ENCODE results near the gene SHCBP1L. TPM values are rescaled to one million over a fixed set of nuclear protein-coding genes. Genes with fewer than 3 reads are reported as not detected.

Gene SHCBP1L
- total RNA-seq, 1 experiment from 2014 or later, result not detected

- H3K4me1 Mint-ChIP-seq, result peaks cover 19% of the 10 kb centered on the region
- H3K4me3 Mint-ChIP-seq, result no peak overlapping the region
- no peak overlapping the region for H3K27ac Mint-ChIP-seq
- POLR2A ChIA-PET, result no interaction called here
- DNase-seq (ENCODE audit: low spot score) (no peak), ATAC-seq (no peak)
- no peaks in the 10 kb centered on the region for H3K36me3 Mint-ChIP-seq
- CTCF ChIA-PET, result interaction anchor here (1.0 to 1.3 kb wide), 2 partner anchors 54 to 262 kb away, joined by 3 read pairs; no protein-coding TSS in a partner anchor
- TF ChIP-seq MAX (CRISPR knock-in tag; IDR thresholded peaks at IDR 0.05) (no peak), NR1H2 (CRISPR knock-in tag; IDR thresholded peaks at IDR 0.05) (no peak), KAT7 (CRISPR knock-in tag; IDR thresholded peaks at IDR 0.05; ENCODE audit: borderline replicate concordance) (no peak), IRF2 (CRISPR knock-in tag; IDR thresholded peaks at IDR 0.05; ENCODE audit: borderline replicate concordance, low read depth) (no peak), TP53 (CRISPR knock-in tag; IDR thresholded peaks at IDR 0.05) (no peak), ZNF423 (CRISPR knock-in tag; IDR thresholded peaks at IDR 0.05) (no peak), E2F4 (CRISPR knock-in tag; IDR thresholded peaks at IDR 0.05; ENCODE audit: borderline replicate concordance, low read depth) (no peak), ZMAT4 (CRISPR knock-in tag; IDR thresholded peaks at IDR 0.05) (no peak), FOXJ3 (CRISPR knock-in tag; IDR thresholded peaks at IDR 0.05; ENCODE audit: borderline replicate concordance) (no peak), TCF7 (CRISPR knock-in tag; IDR thresholded peaks at IDR 0.05; ENCODE audit: low read depth) (no peak), ZNF263 (CRISPR knock-in tag; IDR thresholded peaks at IDR 0.05; ENCODE audit: low read depth) (no peak)
- no peaks in the 10 kb centered on the region for H3K9me3 Mint-ChIP-seq
- H3K27me3 Mint-ChIP-seq (ENCODE audit: low read depth), result no peaks in the 10 kb centered on the region
Observed at GRCh38 chr1:182965861-182966260, 12.9 kb upstream of the SHCBP1L start.

GRCh38 chr1:182965096-182965495, 12.1 kb upstream of the SHCBP1L start:
- H3K4me1 Mint-ChIP-seq, result peaks cover 19% of the 10 kb centered on the region
- CTCF ChIA-PET, result interaction anchor here (0.9 to 1.3 kb wide), 4 partner anchors 55 to 270 kb away, joined by 3 to 6 read pairs (median 4); no protein-coding TSS in a partner anchor
- TF ChIP-seq AR (CRISPR knock-in tag; IDR thresholded peaks at IDR 0.05) (no peak), SMAD3 (CRISPR knock-in tag; IDR thresholded peaks at IDR 0.05; ENCODE audit: borderline replicate concordance) (no peak), ESRRA (CRISPR knock-in tag; IDR thresholded peaks at IDR 0.05; ENCODE audit: borderline replicate concordance) (no peak), ATF2 (CRISPR knock-in tag; IDR thresholded peaks at IDR 0.05; ENCODE audit: borderline replicate concordance, low read depth) (no peak), ZNF219 (CRISPR knock-in tag; IDR thresholded peaks at IDR 0.05; ENCODE audit: borderline replicate concordance) (no peak), IRF2 (CRISPR knock-in tag; IDR thresholded peaks at IDR 0.05; ENCODE audit: borderline replicate concordance, low read depth) (no peak), NFYB (CRISPR knock-in tag; conservative IDR thresholded peaks at IDR 0.05; ENCODE audit: low read depth) (no peak), CREB1 (CRISPR knock-in tag; IDR thresholded peaks at IDR 0.05) (no peak), ZNF263 (CRISPR knock-in tag; IDR thresholded peaks at IDR 0.05; ENCODE audit: low read depth) (no peak), ZNF281 (CRISPR knock-in tag; IDR thresholded peaks at IDR 0.05) (no peak), USF1 (CRISPR knock-in tag; IDR thresholded peaks at IDR 0.05) (no peak), E2F4 (CRISPR knock-in tag; IDR thresholded peaks at IDR 0.05; ENCODE audit: borderline replicate concordance, low read depth) (no peak), RELA (CRISPR knock-in tag; IDR thresholded peaks at IDR 0.05; ENCODE audit: borderline replicate concordance) (no peak), RORB (CRISPR knock-in tag; IDR thresholded peaks at IDR 0.05) (no peak), CDX4 (CRISPR knock-in tag; IDR thresholded peaks at IDR 0.05; ENCODE audit: borderline replicate concordance) (no peak)

More at GRCh38 chr1:182965096-182965495, 12.1 kb upstream of the SHCBP1L start:
- DNase-seq (ENCODE audit: low spot score) (no peak), ATAC-seq (no peak)
- no peak overlapping the region for H3K27ac Mint-ChIP-seq
- H3K27me3 Mint-ChIP-seq (ENCODE audit: low read depth), result no peaks in the 10 kb centered on the region
- no peaks in the 10 kb centered on the region for H3K9me3 Mint-ChIP-seq
- H3K36me3 Mint-ChIP-seq, result no peaks in the 10 kb centered on the region
- H3K4me3 Mint-ChIP-seq, result no peak overlapping the region
- POLR2A ChIA-PET, result no interaction called here
